B cell (primary cell): ENCODE measurements around the gene ZNF44. TPM values are rescaled to one million over a fixed set of nuclear protein-coding genes. Genes with fewer than 3 reads are reported as not detected.
A peak's percentile ranks its signal among the peaks of the same experiment; 100 is the strongest.

Experiments
- ATAC-seq: fragments of 200-7000 bp; cut with Tn5 transposase; one replicate; pipeline ENCODE4 v1.10.0; 2021; ENCODE audit warnings: low read depth, mild to moderate bottlenecking, moderate number of reproducible peaks, moderate library complexity
- CTCF ChIA-PET: fragments of 350-600 bp; sonication (Branson Sonifier 250); formaldehyde crosslinking; loops from one replicate; lab custom pipeline; 2021; ENCODE audit warnings: antibody characterized with exemption, inconsistent platforms; lab: Charles Lee
- POLR2A ChIA-PET: fragments of 350-600 bp; sonication (Branson Sonifier 250); formaldehyde crosslinking; loops from one replicate; lab custom pipeline; 2021; ENCODE audit warnings: antibody characterized with exemption; lab: Charles Lee
- DNase-seq: peaks from one replicate; pipeline ENCODE4 v3.0.0; 2013
- H2AFZ ChIP-seq: 2 replicates; pipeline ENCODE4 v1.6.1; 2012; ENCODE audit warnings: mild to moderate bottlenecking, low read depth, low read length; ENCODE audit not compliant: insufficient read depth, poor library complexity, severe bottlenecking
- H3K27ac ChIP-seq, 2 donors: 1 replicate in 1 of 2; 2 replicates in 1 of 2; pipeline ENCODE4 v1.5.1; 2012 to 2013; ENCODE audit warnings: low read length in 2 of 2, mild to moderate bottlenecking in 2 of 2, moderate library complexity in 1 of 2
- H3K27me3 ChIP-seq, 4 experiments: fragments of 200-600 bp in 1 of 4; sonication (generic) in 1 of 4; replicated peaks in 1 of 4; 1 replicate in 2 of 4; 2 replicates in 2 of 4; pipeline versions ENCODE4 v1.6.1 to v1.7.0; 2013 to 2016; ENCODE audit warnings: low read length in 3 of 4, mild to moderate bottlenecking in 2 of 4, mixed read lengths in 1 of 4, moderate library complexity in 1 of 4; ENCODE audit not compliant: insufficient read depth in 4 of 4, control insufficient read depth in 3 of 4; ENCODE audit errors: control extremely low read depth in 1 of 4
- H3K36me3 ChIP-seq, 2 experiments: replicated peaks in 1 of 2; 1 replicate in 1 of 2; 2 replicates in 1 of 2; pipeline versions ENCODE4 v1.6.1 to v1.7.1; 2013; ENCODE audit warnings: low read length in 1 of 2; ENCODE audit not compliant: insufficient read depth in 2 of 2, control insufficient read depth in 1 of 2; ENCODE audit errors: control extremely low read depth in 1 of 2, extremely low read depth in 1 of 2
- H3K4me1 ChIP-seq, 2 donors: fragments of 200-600 bp in 1 of 2; sonication (generic) in 1 of 2; 1 replicate in 1 of 2; 2 replicates in 1 of 2; pipeline versions ENCODE4 v1.5.1 to v1.6.1; 2013 to 2017; ENCODE audit warnings: low read length in 2 of 2; ENCODE audit not compliant: control insufficient read depth in 2 of 2, insufficient read depth in 2 of 2
- H3K4me2 ChIP-seq: replicated peaks from 2 replicates; pipeline ENCODE3; 2012; ENCODE audit warnings: mild to moderate bottlenecking, low read depth, low read length; ENCODE audit not compliant: poor library complexity, severe bottlenecking
- H3K4me3 ChIP-seq, 5 experiments: fragments of 200-600 bp in 1 of 5; sonication (generic) in 1 of 5; 1 replicate in 3 of 5; 2 replicates in 2 of 5; pipeline versions ENCODE4 v1.5.1 to v1.7.0; 2011 to 2016; ENCODE audit warnings: low read length in 4 of 5, mild to moderate bottlenecking in 4 of 5, low read depth in 2 of 5, control low read depth in 1 of 5, moderate library complexity in 1 of 5; ENCODE audit not compliant: insufficient read depth in 1 of 5; ENCODE audit errors: control extremely low read depth in 1 of 5, extremely low read depth in 1 of 5
- H3K79me2 ChIP-seq: fragments of 200-600 bp; sonication (generic); one replicate; pipeline ENCODE4 v1.6.0; 2016; ENCODE audit warnings: low read length; ENCODE audit not compliant: control insufficient read depth, insufficient read depth
- H3K9ac ChIP-seq: fragments of 200-600 bp; sonication (generic); 2 replicates; pipeline ENCODE4 v1.6.1; 2017; ENCODE audit warnings: mild to moderate bottlenecking, low read length, moderate library complexity
- H3K9me3 ChIP-seq, 3 donors: one replicate each; pipeline versions ENCODE4 v1.6.1 to v1.7.1; 2013; ENCODE audit warnings: low read length in 2 of 3; ENCODE audit not compliant: control insufficient read depth in 2 of 3, insufficient read depth in 1 of 3; ENCODE audit errors: control extremely low read depth in 1 of 3
- H4K20me1 ChIP-seq: 2 replicates; pipeline ENCODE4 v1.6.0; 2012; ENCODE audit warnings: mild to moderate bottlenecking, low read length; ENCODE audit not compliant: insufficient read depth, control insufficient read depth, poor library complexity, severe bottlenecking
- H3K27ac Mint-ChIP-seq: one replicate; pipeline ENCODE4 v1.8.0; 2021; ENCODE audit warnings: mixed read lengths
- H3K27me3 Mint-ChIP-seq: one replicate; pipeline ENCODE4 v1.8.0; 2021; ENCODE audit warnings: mixed read lengths
- H3K4me1 Mint-ChIP-seq: one replicate; pipeline ENCODE4 v1.8.0; 2021; ENCODE audit warnings: mixed read lengths
- H3K4me3 Mint-ChIP-seq: one replicate; pipeline ENCODE4 v1.8.0; 2021; ENCODE audit warnings: mixed read lengths
- H3K9me3 Mint-ChIP-seq: one replicate; pipeline ENCODE4 v1.8.0; 2022; ENCODE audit warnings: mixed read lengths; ENCODE audit not compliant: insufficient read depth
- EZH2 ChIP-seq: IDR thresholded peaks from 2 replicates; pipeline ENCODE4 v1.6.1; 2012; ENCODE audit warnings: borderline replicate concordance, low read depth, mild to moderate bottlenecking, moderate library complexity, low read length; ENCODE audit not compliant: insufficient read depth, poor library complexity, severe bottlenecking
- WGBS: methylation state at CpG from one replicate; pipeline ENCODE4 v1.1.5; 2013; ENCODE audit warnings: missing lambda C conversion rate; ENCODE audit not compliant: insufficient coverage; 5-methylcytosine and 5-hydroxymethylcytosine counted together
- intact Hi-C: fragments of 100-400 bp; cut with micrococcal nuclease; formaldehyde crosslinking; loops from one replicate; pipeline ENCODE4 v1.10.0; 2022
- polyA plus RNA-seq: library from polyadenylated mRNA; depleted of rRNA; stranded (reverse); fragments of >200 nt; gene quantifications from 2 replicates; pipeline ENCODE4 v1.2.3, GENCODE V29; 2012
- total RNA-seq, 2 donors: library from RNA; stranded (reverse); fragments of 120-200 nt in 1 of 2; gene quantifications; 1 replicate in 1 of 2; 2 replicates in 1 of 2; pipeline versions ENCODE4 v1.2.3 to v1.2.4, GENCODE V29; 2013 to 2022
- TF ChIP-seq, protein P1 (sequence below): fragments of 200-600 bp; IDR thresholded peaks from one replicate; pipeline ENCODE4 v1.8.0; 2022; ENCODE audit warnings: antibody characterized with exemption, mild to moderate bottlenecking

ZNF44 gene
- total and polyA plus RNA-seq, 2 donors (not counting 1 experiment from before 2014, with no cell fraction given): 11.3 to 28.0 TPM

DNA sequence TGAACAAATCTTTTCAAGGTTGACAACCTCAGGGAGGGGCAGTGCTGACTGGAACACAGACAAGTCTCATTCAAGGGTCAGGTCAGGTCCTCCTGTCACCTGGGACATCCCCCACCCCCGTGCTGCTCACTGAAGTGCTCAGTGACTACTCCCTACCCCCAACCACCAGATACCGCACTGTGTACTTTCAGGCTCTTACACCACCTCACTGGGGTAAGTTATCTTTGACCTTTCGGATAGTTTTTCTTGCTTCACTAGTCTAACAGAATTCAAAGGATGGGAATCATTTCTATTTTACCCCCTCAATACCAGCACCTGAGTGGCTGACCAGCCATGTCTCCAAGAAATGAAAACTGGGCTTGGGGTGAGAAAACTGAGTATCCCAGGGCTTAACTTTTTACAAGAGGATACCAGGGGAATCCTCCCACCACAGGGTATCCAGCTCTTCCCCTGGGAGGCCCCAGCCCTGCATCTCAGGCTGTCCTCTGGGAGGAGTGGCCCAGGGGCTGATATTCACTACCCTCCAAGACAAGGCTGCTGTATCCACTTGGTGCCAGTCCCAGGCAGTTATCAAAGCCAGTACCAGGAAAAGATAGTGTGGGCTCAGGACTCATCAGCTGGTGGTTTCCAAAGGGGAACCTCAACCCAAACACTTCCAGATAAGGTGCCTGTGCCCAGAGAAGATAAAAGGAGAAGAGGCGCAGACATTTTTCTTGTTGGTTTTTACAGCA lies 36.7 kb upstream of the ZNF44 start:
- no peaks in the 10 kb centered on the region for H4K20me1 ChIP-seq
- POLR2A ChIA-PET: interaction anchor here (0.6 to 2.9 kb wide), 6 partner anchors 34 to 406 kb away, joined by 3 to 21 read pairs (median 4); partner anchors contain the start of genes ZNF44, ZNF442 and ZNF700
- Mint-ChIP-seq H3K27me3 (no peaks in the 10 kb centered on the region), H3K4me1 (peaks cover 37% of the 10 kb centered on the region), H3K9me3 (no peaks in the 10 kb centered on the region), H3K27ac (peak overlapping the region; percentile 88), H3K4me3 (peak overlapping the region; percentile 88)
- intact Hi-C loops: no loop called here
- no CpG with 5 or more reads among the region's 4 CpGs for whole genome bisulfite sequencing
- H3K36me3 ChIP-seq: no peaks in the 10 kb centered on the region
- CTCF ChIA-PET: interaction anchor here (0.6 kb wide), 1 partner anchor 407 kb away, joined by 3 read pairs; no protein-coding TSS in a partner anchor
- H3K79me2 ChIP-seq: peaks cover 26% of the 10 kb centered on the region
- peak overlapping the region; percentile 90 for H3K4me2 ChIP-seq
- peak; percentile 58 for ATAC-seq
- H3K27ac ChIP-seq: peak overlapping the region; percentile 74 to 86
- no peak overlapping the region for H2AFZ ChIP-seq
- peak overlapping the region in 3 of 5 experiments; percentile 15 to 86 (median 81) for H3K4me3 ChIP-seq
- H3K27me3 ChIP-seq: no peaks in the 10 kb centered on the region
- H3K9ac ChIP-seq: peak overlapping the region; percentile 82
- TF ChIP-seq EZH2: no peak
- TF ChIP-seq, protein P1, sequence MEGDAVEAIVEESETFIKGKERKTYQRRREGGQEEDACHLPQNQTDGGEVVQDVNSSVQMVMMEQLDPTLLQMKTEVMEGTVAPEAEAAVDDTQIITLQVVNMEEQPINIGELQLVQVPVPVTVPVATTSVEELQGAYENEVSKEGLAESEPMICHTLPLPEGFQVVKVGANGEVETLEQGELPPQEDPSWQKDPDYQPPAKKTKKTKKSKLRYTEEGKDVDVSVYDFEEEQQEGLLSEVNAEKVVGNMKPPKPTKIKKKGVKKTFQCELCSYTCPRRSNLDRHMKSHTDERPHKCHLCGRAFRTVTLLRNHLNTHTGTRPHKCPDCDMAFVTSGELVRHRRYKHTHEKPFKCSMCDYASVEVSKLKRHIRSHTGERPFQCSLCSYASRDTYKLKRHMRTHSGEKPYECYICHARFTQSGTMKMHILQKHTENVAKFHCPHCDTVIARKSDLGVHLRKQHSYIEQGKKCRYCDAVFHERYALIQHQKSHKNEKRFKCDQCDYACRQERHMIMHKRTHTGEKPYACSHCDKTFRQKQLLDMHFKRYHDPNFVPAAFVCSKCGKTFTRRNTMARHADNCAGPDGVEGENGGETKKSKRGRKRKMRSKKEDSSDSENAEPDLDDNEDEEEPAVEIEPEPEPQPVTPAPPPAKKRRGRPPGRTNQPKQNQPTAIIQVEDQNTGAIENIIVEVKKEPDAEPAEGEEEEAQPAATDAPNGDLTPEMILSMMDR: no peak
- peaks cover 30 to 35% of the 10 kb centered on the region in 2 donors for H3K4me1 ChIP-seq
- H3K9me3 ChIP-seq: no peaks in the 10 kb centered on the region
- peak; percentile 82 for DNase-seq

DNA sequence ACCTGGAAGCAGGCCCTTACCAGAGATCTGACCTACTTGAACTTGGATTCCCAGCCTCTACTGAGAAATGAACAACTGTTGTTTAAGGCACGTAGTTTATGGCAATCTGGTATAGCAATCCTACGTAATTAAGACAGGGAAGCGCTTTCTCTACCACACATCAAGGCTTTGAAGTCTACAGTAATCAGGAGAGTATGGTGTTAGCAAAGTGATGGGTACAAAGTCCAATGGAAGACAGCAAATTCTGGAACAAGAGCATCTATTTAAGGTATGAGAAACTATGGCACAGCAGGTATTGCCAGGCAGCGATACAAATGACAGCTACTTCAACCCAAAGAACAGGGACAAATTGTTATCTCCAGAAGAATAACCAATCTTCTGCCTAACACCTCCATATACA lies 35.7 kb upstream of the ZNF44 start:
- Mint-ChIP-seq H3K27me3 (no peaks in the 10 kb centered on the region), H3K4me1 (peaks cover 40% of the 10 kb centered on the region), H3K27ac (peak overlapping the region; percentile 50), H3K9me3 (no peaks in the 10 kb centered on the region), H3K4me3 (peak overlapping the region; percentile 20)
- intact Hi-C loops: no loop called here
- Histone ChIP-seq H3K4me1 (peaks cover 30 to 35% of the 10 kb centered on the region in 2 donors), H4K20me1 (no peaks in the 10 kb centered on the region), H3K9ac (no peak overlapping the region), H3K4me2 (no peak overlapping the region), H3K4me3 (no peak overlapping the region), H3K36me3 (peaks cover 0 to 3% of the 10 kb centered on the region in 2 experiments), H3K27me3 (no peaks in the 10 kb centered on the region), H3K27ac (peak overlapping the region; percentile 16 to 86), H3K79me2 (peaks cover 30% of the 10 kb centered on the region), H3K9me3 (no peaks in the 10 kb centered on the region), H2AFZ (no peak overlapping the region)
- ATAC-seq: no peak
- 100% methylated on average over 1 of the region's 4 CpGs for WGBS
- POLR2A ChIA-PET: interaction anchor here (0.6 kb wide), 2 partner anchors 34 to 111 kb away, joined by 4 to 5 read pairs; no protein-coding TSS in a partner anchor
- TF ChIP-seq EZH2: no peak
- TF ChIP-seq, protein P1: no peak
- CTCF ChIA-PET: interaction anchor here (0.6 kb wide), 1 partner anchor 406 kb away, joined by 3 read pairs; no protein-coding TSS in a partner anchor
- no peak for DNase-seq
